HEK293 (cell line): Measurements from ENCODE around the gene ACVR1.

Experiments used
- CTCF ChIA-PET: fragments of 350-600 bp; formaldehyde crosslinking; extraction: SDS; loops from one replicate; lab custom pipeline; 2021; ENCODE audit warnings: antibody characterized with exemption; lab: Yijun Ruan, JAX
- POLR2A ChIA-PET: fragments of 300-600 bp; formaldehyde crosslinking; extraction: SDS; loops from one replicate; lab custom pipeline; 2020; ENCODE audit warnings: antibody characterized with exemption, inconsistent platforms; lab: Yijun Ruan, JAX
- H3K27ac ChIP-seq: fragments of 200-500 bp; sonication (Bioruptor generic); 2 replicates; pipeline ENCODE4 v1.5.1; 2014; ENCODE audit warnings: low read depth, low read length, control low read depth, inconsistent platforms; ENCODE audit errors: extremely low read depth
- H3K36me3 ChIP-seq, 2 experiments: fragments of 200-500 bp in 1 of 2; sonication (Bioruptor generic) in 1 of 2; 1 replicate in 1 of 2; 2 replicates in 1 of 2; pipeline ENCODE4 v1.5.1; 2014 to 2017; ENCODE audit warnings: inconsistent platforms in 2 of 2, low read length in 2 of 2; ENCODE audit not compliant: control insufficient read depth in 2 of 2, insufficient read depth in 1 of 2
- H3K4me1 ChIP-seq: fragments of 200-500 bp; sonication (Bioruptor generic); 2 replicates; pipeline ENCODE4 v1.5.1; 2014; ENCODE audit warnings: mild to moderate bottlenecking, low read length, inconsistent platforms; ENCODE audit not compliant: control insufficient read depth, insufficient read depth
- H3K4me3 ChIP-seq: 2 replicates; pipeline ENCODE4 v1.5.1; 2011; ENCODE audit warnings: low read depth, mild to moderate bottlenecking, control low read depth, low read length, moderate library complexity
- H3K9me3 ChIP-seq: fragments of 200-500 bp; sonication (Bioruptor generic); 2 replicates; pipeline ENCODE4 v1.5.1; 2014; ENCODE audit warnings: low read depth, low read length, inconsistent platforms; ENCODE audit not compliant: control insufficient read depth, insufficient read depth
- GFI1B ChIP-seq: fragments of 450-650 bp; formaldehyde crosslinking; IDR thresholded peaks from 2 replicates; pipeline ENCODE4 v1.5.1; 2016; ENCODE audit warnings: missing biosample characterization, missing genetic modification characterization
- KLF17 ChIP-seq: fragments of 450-650 bp; formaldehyde crosslinking; IDR thresholded peaks from 2 replicates; pipeline ENCODE4 v1.5.1; 2016; ENCODE audit warnings: missing biosample characterization, missing genetic modification characterization
- PRDM2 ChIP-seq: fragments of 450-650 bp; formaldehyde crosslinking; IDR thresholded peaks from 2 replicates; pipeline ENCODE4 v1.5.1; 2016; ENCODE audit warnings: missing biosample characterization, missing genetic modification characterization, borderline replicate concordance
- RBAK ChIP-seq: fragments of 450-650 bp; formaldehyde crosslinking; IDR thresholded peaks from 2 replicates; pipeline ENCODE4 v1.5.1; 2016; ENCODE audit warnings: missing biosample characterization, missing genetic modification characterization
- SCRT1 ChIP-seq: fragments of 450-650 bp; formaldehyde crosslinking; IDR thresholded peaks from 2 replicates; pipeline ENCODE4 v1.5.1; 2016; ENCODE audit warnings: missing biosample characterization, missing genetic modification characterization, borderline replicate concordance
- YY2 ChIP-seq: fragments of 450-650 bp; formaldehyde crosslinking; IDR thresholded peaks from 2 replicates; pipeline ENCODE4 v1.5.1; 2016; ENCODE audit warnings: missing biosample characterization, missing genetic modification characterization
- ZFP69B ChIP-seq: fragments of 450-650 bp; formaldehyde crosslinking; IDR thresholded peaks from 2 replicates; pipeline ENCODE4 v1.5.1; 2016; ENCODE audit warnings: missing biosample characterization, missing genetic modification characterization
- ZNF157 ChIP-seq: fragments of 450-650 bp; formaldehyde crosslinking; IDR thresholded peaks from 2 replicates; pipeline ENCODE4 v1.5.1; 2016; ENCODE audit warnings: missing biosample characterization, missing genetic modification characterization
- ZNF16 ChIP-seq: fragments of 450-650 bp; formaldehyde crosslinking; IDR thresholded peaks from 2 replicates; pipeline ENCODE4 v1.5.1; 2016; ENCODE audit warnings: low read depth, missing biosample characterization, missing genetic modification characterization
- ZNF174 ChIP-seq: fragments of 450-650 bp; formaldehyde crosslinking; IDR thresholded peaks from 2 replicates; pipeline ENCODE4 v1.5.0; 2017; ENCODE audit warnings: missing biosample characterization, mild to moderate bottlenecking, missing genetic modification characterization
- ZNF18 ChIP-seq: fragments of 450-650 bp; formaldehyde crosslinking; IDR thresholded peaks from 2 replicates; pipeline ENCODE4 v1.5.1; 2016; ENCODE audit warnings: missing biosample characterization, missing genetic modification characterization
- ZNF211 ChIP-seq: fragments of 450-650 bp; formaldehyde crosslinking; IDR thresholded peaks from 2 replicates; pipeline ENCODE4 v1.5.1; 2016; ENCODE audit warnings: low read depth, missing biosample characterization, missing genetic modification characterization
- ZNF23 ChIP-seq: fragments of 450-650 bp; formaldehyde crosslinking; IDR thresholded peaks from 2 replicates; pipeline ENCODE4 v1.5.1; 2016; ENCODE audit warnings: missing biosample characterization, missing genetic modification characterization, borderline replicate concordance
- ZNF239 ChIP-seq: fragments of 450-650 bp; formaldehyde crosslinking; IDR thresholded peaks from 2 replicates; pipeline ENCODE4 v1.5.1; 2016; ENCODE audit warnings: missing biosample characterization, missing genetic modification characterization
- ZNF292 ChIP-seq: fragments of 450-650 bp; formaldehyde crosslinking; IDR thresholded peaks from 2 replicates; pipeline ENCODE4 v1.5.1; 2016; ENCODE audit warnings: low read depth, missing biosample characterization, missing genetic modification characterization, borderline replicate concordance
- ZNF555 ChIP-seq: fragments of 450-650 bp; formaldehyde crosslinking; conservative IDR thresholded peaks from 2 replicates; pipeline ENCODE4 v1.5.1; 2017; ENCODE audit warnings: missing biosample characterization, mild to moderate bottlenecking, missing genetic modification characterization, inconsistent platforms
- ZNF621 ChIP-seq: fragments of 450-650 bp; formaldehyde crosslinking; IDR thresholded peaks from 2 replicates; pipeline ENCODE4 v1.5.1; 2017; ENCODE audit warnings: missing biosample characterization, missing genetic modification characterization
- ZNF624 ChIP-seq: fragments of 450-650 bp; formaldehyde crosslinking; IDR thresholded peaks from 2 replicates; pipeline ENCODE4 v1.5.1; 2017; ENCODE audit warnings: missing biosample characterization, missing genetic modification characterization
- ZNF626 ChIP-seq: fragments of 450-650 bp; sonication (Bioruptor Pico); formaldehyde crosslinking; IDR thresholded peaks from 2 replicates; pipeline ENCODE4 v1.5.1; 2018; ENCODE audit warnings: missing biosample characterization, missing genetic modification characterization, inconsistent platforms
- ZNF639 ChIP-seq: fragments of 450-650 bp; formaldehyde crosslinking; IDR thresholded peaks from 2 replicates; pipeline ENCODE4 v1.5.1; 2016; ENCODE audit warnings: missing biosample characterization, missing genetic modification characterization
- ZNF791 ChIP-seq: fragments of 450-650 bp; formaldehyde crosslinking; IDR thresholded peaks from 2 replicates; pipeline ENCODE4 v1.5.1; 2016; ENCODE audit warnings: missing biosample characterization, missing genetic modification characterization

ACVR1 gene

GRCh38 chr2:157919181-157919580 lies 43.1 kb upstream of the ACVR1 start:
- TF ChIP-seq ZNF157 (tag by site-specific recombination) (no peak), YY2 (tag by site-specific recombination) (no peak), GFI1B (no peak), ZNF239 (tag by site-specific recombination) (no peak), ZNF211 (tag by site-specific recombination) (no peak), ZNF555 (no peak), ZNF23 (tag by site-specific recombination) (no peak), ZNF626 (tag by site-specific recombination) (no peak), PRDM2 (tag by site-specific recombination) (no peak), SCRT1 (tag by site-specific recombination) (no peak), ZFP69B (tag by site-specific recombination) (no peak), ZNF791 (tag by site-specific recombination) (no peak), ZNF621 (tag by site-specific recombination) (no peak), ZNF639 (tag by site-specific recombination) (no peak), ZNF174 (no peak), ZNF292 (tag by site-specific recombination) (no peak)
- CTCF ChIA-PET = interaction anchor here (0.7 kb wide), 1 partner anchor 94 kb away, joined by 4 read pairs; no protein-coding TSS in a partner anchor
- no peaks in the 10 kb centered on the region for H3K36me3 ChIP-seq

GRCh38 chr2:157918319-157918718 lies 42.2 kb upstream of the ACVR1 start:
- no peak overlapping the region for H3K27ac ChIP-seq
- H3K4me3 ChIP-seq = no peak overlapping the region
- TF ChIP-seq ZNF624 (tag by site-specific recombination) = no peak
- no peak for TF ChIP-seq ZNF18 (tag by site-specific recombination)
- TF ChIP-seq RBAK (tag by site-specific recombination) = no peak
- no peak for TF ChIP-seq ZNF211 (tag by site-specific recombination)
- no peak for TF ChIP-seq KLF17
- TF ChIP-seq ZNF16 (tag by site-specific recombination) = no peak
- TF ChIP-seq, all 188 proteins: peak for 0
- ChIA-PET POLR2A (no interaction called here), CTCF (interaction anchor here (0.7 kb wide), 1 partner anchor 95 kb away, joined by 4 read pairs; no protein-coding TSS in a partner anchor)
- Histone ChIP-seq H3K36me3 (no peaks in the 10 kb centered on the region), H3K4me1 (no peaks in the 10 kb centered on the region), H3K9me3 (no peaks in the 10 kb centered on the region)

More at GRCh38 chr2:157919181-157919580, 43.1 kb upstream of the ACVR1 start:
- H3K4me3 ChIP-seq = no peak overlapping the region
- H3K9me3 ChIP-seq = no peaks in the 10 kb centered on the region
- POLR2A ChIA-PET = interaction anchor here (0.7 kb wide), 2 partner anchors 16 to 21 kb away, joined by 3 to 4 read pairs; no protein-coding TSS in a partner anchor
- no peaks in the 10 kb centered on the region for H3K4me1 ChIP-seq
- H3K27ac ChIP-seq = no peak overlapping the region
